CD4-positive, alpha-beta memory T cell (primary cell): ENCODE data around the gene GAGE12H. TPM values are rescaled to one million over a fixed set of nuclear protein-coding genes. Genes with fewer than 3 reads are reported as not detected.

Experiments used
- polyA plus RNA-seq, 2 donors: library from polyadenylated mRNA; unstranded; fragments of 300-500 nt; fragmentation: Illumina TruSeq; gene quantifications; one replicate each; pipeline ENCODE4 v1.2.3, GENCODE V29; 2021
- total RNA-seq, 2 experiments: library from RNA; stranded (reverse); gene quantifications; one replicate each; pipeline ENCODE4 v1.2.3, GENCODE V29; 2021

The GAGE12H gene
- total and polyA plus RNA-seq, 4 experiments from 2014 or later = not detected

Other genes with a start within 250 kb of the GAGE12H start
- gene GAGE13, start 248.4 kb upstream of the GAGE12H start, total RNA-seq = not detected
- not detected for gene GAGE13, start 248.4 kb upstream of the GAGE12H start, polyA plus RNA-seq
- gene GAGE12C, start 47.8 kb upstream of the GAGE12H start, total RNA-seq = not detected
- not detected for gene GAGE12C, start 47.8 kb upstream of the GAGE12H start, polyA plus RNA-seq
- not detected for gene GAGE12D, start 38.2 kb upstream of the GAGE12H start, total RNA-seq
- gene GAGE12D, start 38.2 kb upstream of the GAGE12H start, polyA plus RNA-seq = not detected
- gene GAGE12E, start 28.7 kb upstream of the GAGE12H start, total RNA-seq = not detected
- gene GAGE12E, start 28.7 kb upstream of the GAGE12H start, polyA plus RNA-seq = not detected
- gene GAGE12F, start 19.1 kb upstream of the GAGE12H start, total RNA-seq = not detected
- gene GAGE12F, start 19.1 kb upstream of the GAGE12H start, polyA plus RNA-seq = not detected
- gene GAGE12G, start 9.5 kb upstream of the GAGE12H start, total RNA-seq = not detected
- gene GAGE12G, start 9.5 kb upstream of the GAGE12H start, polyA plus RNA-seq = not detected
- gene GAGE2A, start 9.5 kb downstream of the GAGE12H start, total RNA-seq = not detected
- gene GAGE2A, start 9.5 kb downstream of the GAGE12H start, polyA plus RNA-seq = not detected
- gene GAGE1, start 19.1 kb downstream of the GAGE12H start, total RNA-seq = not detected
- gene GAGE1, start 19.1 kb downstream of the GAGE12H start, polyA plus RNA-seq = not detected
- gene PAGE1, start 116.0 kb downstream of the GAGE12H start, total RNA-seq = not detected
- gene PAGE1, start 116.0 kb downstream of the GAGE12H start, polyA plus RNA-seq = not detected
- gene PAGE4, start 249.4 kb downstream of the GAGE12H start, total RNA-seq = not detected
- gene PAGE4, start 249.4 kb downstream of the GAGE12H start, polyA plus RNA-seq = not detected